ENCODE data around the gene PAX6.

DNA sequence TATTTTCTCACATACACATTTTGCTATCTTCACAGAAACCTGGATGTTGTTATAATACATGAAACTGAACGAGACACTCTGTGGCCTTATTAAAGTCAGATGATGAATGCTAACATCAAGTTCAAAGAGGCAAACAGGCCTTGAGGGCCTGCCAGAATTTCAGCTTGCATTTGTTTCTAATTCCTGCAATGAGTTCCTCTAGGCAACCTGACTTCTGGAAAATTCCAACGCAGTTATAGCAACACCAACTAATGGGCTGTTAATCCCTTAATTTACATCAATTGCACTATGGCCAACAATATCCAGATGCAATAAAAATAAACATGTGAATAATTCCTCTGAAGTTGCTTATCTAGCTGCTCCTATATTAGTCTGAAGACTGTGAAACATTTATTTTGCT is 19.1 kb downstream of the PAX6 start:
- TF ChIP-seq, protein P1, sequence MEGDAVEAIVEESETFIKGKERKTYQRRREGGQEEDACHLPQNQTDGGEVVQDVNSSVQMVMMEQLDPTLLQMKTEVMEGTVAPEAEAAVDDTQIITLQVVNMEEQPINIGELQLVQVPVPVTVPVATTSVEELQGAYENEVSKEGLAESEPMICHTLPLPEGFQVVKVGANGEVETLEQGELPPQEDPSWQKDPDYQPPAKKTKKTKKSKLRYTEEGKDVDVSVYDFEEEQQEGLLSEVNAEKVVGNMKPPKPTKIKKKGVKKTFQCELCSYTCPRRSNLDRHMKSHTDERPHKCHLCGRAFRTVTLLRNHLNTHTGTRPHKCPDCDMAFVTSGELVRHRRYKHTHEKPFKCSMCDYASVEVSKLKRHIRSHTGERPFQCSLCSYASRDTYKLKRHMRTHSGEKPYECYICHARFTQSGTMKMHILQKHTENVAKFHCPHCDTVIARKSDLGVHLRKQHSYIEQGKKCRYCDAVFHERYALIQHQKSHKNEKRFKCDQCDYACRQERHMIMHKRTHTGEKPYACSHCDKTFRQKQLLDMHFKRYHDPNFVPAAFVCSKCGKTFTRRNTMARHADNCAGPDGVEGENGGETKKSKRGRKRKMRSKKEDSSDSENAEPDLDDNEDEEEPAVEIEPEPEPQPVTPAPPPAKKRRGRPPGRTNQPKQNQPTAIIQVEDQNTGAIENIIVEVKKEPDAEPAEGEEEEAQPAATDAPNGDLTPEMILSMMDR (optimal IDR thresholded peaks at IDR 0.05 in 1 of 3, IDR thresholded peaks at IDR 0.05 in 1 of 3, conservative IDR thresholded peaks at IDR 0.05 in 1 of 3; ENCODE audit: extremely low read depth in 1 of 3, insufficient read depth in 2 of 3, low read length in 3 of 3) = no peak
- no peak for TF ChIP-seq EZH2 (IDR thresholded peaks at IDR 0.05; ENCODE audit: low read length)

Data from keratinocyte (primary cell).